M059J (cell line): ENCODE results near the gene FAS. TPM values are rescaled to one million over a fixed set of nuclear protein-coding genes. Genes with fewer than 3 reads are reported as not detected.

Experiments used
- DNase-seq: peaks from one replicate; pipeline ENCODE4 v3.0.0-alpha.2; 2012; ENCODE audit warnings: low read depth
- total RNA-seq: library from RNA; depleted of rRNA; stranded (reverse); fragments of >200 nt; shearing (Covaris generic); gene quantifications from 2 replicates; pipeline ENCODE4 v1.2.3, GENCODE V29; 2014; rRNA removed

Gene FAS
- total RNA-seq, result 11.5 and 21.2 TPM in 2 replicates

DNA sequence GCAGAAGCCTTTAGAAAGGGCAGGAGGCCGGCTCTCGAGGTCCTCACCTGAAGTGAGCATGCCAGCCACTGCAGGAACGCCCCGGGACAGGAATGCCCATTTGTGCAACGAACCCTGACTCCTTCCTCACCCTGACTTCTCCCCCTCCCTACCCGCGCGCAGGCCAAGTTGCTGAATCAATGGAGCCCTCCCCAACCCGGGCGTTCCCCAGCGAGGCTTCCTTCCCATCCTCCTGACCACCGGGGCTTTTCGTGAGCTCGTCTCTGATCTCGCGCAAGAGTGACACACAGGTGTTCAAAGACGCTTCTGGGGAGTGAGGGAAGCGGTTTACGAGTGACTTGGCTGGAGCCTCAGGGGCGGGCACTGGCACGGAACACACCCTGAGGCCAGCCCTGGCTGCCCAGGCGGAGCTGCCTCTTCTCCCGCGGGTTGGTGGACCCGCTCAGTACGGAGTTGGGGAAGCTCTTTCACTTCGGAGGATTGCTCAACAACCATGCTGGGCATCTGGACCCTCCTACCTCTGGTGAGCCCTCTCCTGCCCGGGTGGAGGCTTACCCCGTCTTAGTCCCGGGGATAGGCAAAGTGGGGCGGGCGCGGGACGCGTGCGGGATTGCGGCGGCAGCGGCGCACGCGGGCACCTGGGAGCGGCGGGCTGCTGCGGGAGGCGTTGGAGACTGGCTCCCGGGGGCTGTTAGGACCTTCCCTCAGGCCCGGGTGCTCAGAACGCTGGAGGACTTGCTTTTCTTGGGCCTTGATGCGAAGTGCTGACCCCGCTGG, at the start of gene FAS:
FAS (plus strand) TSS at position 415 of the 777 bp plus-strand sequence; CDS start at position 494, 79 bp downstream.
- DNase-seq, result peak; percentile 87

GRCh38 chr10:88941026-88941425, 49.6 kb upstream of the FAS start:
- no peak for DNase-seq

DNA sequence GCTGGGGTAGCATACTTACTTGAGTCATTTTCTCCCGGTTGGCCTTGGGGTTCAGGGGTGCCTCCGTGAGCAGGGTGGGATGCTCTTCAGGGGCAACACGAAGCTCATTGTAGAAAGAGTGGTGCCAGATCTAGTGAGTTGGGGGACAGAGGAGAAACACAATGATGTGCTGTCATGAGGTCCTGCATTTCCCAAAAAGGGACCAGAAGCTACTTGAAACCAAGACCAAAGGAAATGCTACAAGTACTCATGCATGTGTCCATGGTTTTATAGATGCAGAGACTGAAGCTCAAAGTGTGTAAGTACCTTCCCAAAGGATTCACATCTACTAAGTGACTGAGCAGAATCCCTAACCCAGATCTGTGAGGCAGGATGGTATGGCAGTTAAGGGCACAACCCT, 46.8 kb upstream of the FAS start:
- DNase-seq, result no peak

GRCh38 chr10:88944813-88945212, 45.8 kb upstream of the FAS start:
- no peak for DNase-seq

DNA sequence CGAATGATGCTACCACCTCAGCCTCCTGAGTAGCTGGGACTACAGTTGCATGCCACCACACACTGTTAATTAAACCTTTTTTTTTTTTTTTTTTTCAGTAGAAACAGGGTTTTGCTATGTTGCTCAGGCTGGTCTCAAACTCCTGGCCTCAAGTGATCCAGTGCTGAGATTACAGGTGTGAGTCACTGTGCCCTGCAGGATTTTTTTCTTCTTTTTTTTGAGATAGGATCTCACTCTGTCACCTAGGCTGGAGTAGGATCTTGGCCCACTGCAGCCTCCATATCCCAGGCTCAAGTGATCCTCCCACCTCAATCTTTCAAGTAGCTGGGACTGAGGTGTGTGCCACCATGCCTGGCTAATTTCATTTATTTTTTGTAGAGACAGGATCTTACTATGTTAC, 44.4 kb upstream of the FAS start:
- peak; percentile 63 for DNase-seq

- peak; percentile 30 for DNase-seq
These were observed 43.5 kb upstream of the FAS start for GRCh38 chr10:88946965-88947590.

- no peak for DNase-seq
These were observed 41.5 kb upstream of the FAS start for GRCh38 chr10:88949051-88949450.

DNA sequence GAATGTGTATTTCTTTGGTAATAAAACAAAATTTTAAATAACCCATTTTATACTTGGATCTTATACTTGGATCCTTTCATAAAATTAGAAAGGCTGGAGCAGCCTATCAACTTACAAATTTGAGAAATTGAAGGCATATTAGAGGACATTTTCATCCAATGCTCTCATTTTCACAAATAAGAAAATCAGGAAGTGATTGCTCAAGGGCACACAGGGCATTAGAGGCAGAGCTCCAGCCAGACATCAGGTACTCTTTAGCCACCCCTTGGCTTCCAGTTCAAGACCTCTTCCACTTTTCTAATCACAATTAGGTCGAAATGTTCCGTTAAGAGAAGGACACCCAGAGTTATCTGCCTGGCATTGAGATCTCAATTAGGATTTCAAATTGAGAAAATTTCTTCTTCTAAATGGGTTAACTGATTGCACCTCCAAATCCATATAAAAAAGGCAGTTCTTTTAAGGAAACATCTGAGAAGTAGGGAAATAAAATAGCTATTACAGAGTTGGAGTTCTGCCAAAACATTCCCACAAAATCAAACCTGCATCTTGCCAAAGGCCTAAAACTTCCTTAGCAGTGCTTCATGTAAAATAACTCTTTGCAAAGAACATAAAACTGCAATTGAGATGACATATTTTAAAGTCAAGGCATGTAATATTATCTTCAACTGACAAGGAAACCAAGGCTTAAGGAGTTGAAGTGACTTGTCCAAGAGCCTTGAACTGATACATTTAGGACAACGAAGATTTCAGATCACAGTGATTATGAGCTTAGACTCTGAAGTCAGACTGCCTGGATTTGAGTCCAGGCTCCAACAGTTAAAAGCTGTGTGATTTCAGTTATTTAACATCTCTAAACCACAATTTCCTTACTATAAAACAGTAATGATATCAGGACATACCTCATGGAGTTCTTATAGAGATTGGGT, 40.4 kb upstream of the FAS start:
- DNase-seq, result peak; percentile 23

- peak; percentile 43 for DNase-seq
These were observed 37.9 kb upstream of the FAS start, which contains the start of gene ACTA2 for GRCh38 chr10:88952647-88953111. Gene ACTA2 (minus strand): TSS chr10:88952773. CDS start chr10:88948930, 3,843 bp downstream.

DNA sequence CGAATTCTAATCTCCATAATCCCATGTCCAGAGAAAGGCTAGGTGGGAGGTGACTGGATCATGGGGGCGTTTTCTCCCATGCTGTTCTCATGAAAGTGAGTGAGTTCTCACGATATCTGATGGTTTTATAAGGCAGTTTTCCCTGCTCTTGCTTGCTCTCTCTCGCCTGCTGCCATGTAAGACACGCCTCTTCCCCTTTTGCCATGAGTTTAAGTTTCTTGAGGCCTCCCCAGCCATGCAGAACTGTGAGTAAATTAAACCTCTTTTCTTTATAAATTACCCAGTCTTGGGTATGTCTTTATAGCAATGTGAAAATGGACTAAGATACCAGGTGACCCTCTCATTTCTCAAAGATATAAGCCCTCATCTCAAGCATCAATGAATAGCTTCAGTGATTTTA, 36.9 kb upstream of the FAS start:
- DNase-seq, result no peak

GRCh38 chr10:88954458-88955083, 36.0 kb upstream of the FAS start:
- DNase-seq, result no peak

- DNase-seq, result no peak
These were observed 33.2 kb upstream of the FAS start for GRCh38 chr10:88957381-88957780.

DNA sequence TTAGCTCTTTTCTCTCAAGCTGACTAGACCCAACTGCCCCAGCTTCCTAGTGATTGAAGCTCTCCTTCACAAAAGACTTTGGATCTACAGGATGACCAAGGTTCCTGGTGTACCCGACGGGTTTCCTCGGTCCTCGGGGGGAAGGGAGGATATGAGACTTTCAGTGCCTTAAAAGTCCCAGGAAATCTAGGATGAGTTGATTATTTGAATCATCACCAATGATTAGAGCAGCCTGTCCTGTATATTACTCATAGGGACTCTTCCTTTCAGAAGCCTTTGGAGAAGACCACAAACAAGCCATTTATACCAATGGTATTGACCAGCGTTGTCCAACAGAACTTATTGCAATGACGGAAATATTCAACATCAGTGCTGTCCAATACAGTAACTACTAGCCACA, 31.9 kb upstream of the FAS start:
- DNase-seq, result no peak

DNA sequence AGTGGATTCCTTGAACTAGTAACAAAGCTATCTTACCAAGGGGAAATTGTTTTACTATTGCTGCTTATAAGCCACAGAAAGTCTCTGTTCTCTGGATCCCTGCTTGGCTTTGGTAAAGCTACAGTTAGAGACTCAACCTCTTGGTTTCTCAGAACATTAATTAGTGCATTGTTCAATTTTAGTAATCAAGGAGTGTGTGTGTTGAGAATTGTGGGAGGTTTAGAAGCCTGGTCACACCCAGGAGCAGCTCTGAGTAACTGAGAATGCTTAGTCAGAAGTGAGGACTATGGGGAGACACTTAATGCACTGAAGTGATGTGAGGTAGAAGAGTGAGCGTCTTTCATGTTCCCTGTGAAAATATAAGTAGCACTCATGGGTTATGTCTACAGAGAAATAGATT, 29.8 kb upstream of the FAS start:
- no peak for DNase-seq

- DNase-seq, result no peak
These were observed 29.3 kb upstream of the FAS start for GRCh38 chr10:88961266-88961665.

- no peak for DNase-seq
These were observed 28.3 kb upstream of the FAS start for GRCh38 chr10:88962336-88962735.

DNA sequence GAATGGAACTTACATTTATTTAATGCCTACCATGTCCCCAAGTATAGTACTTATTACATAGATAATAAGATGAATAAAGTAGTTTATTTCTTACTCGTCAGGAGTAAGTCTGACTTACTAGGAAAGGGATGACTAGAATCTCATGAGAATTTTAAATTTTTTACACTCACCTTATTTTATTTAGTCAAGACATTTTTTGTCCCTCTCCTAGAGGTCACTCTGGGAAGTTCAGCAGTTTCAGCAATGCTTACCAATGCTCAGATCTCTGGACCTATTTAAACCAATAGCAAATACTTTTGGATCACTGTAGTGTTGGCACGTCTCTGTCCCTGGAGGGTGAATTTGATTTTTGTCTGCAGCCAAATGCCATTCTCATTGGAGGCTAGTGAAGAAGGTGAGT, 27.3 kb upstream of the FAS start:
- no peak for DNase-seq

DNA sequence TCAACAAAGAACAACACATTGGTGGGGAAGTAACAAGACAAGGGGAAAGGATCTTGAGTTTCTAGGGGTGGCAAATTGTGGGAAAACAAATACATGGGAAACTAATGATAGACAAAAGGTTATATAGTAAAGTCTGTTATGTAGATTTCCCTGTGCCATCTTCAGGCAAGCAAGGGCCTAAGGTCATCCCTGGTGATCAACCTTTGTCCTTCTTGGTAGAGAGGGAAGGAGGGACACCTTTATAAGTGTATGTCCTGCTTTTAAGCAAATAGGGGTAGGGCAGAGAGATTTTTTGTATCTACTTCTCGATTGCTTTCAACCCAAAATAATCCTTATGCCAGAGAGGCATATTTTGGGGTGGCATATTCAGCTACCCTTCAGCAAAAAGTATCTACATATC, 26.2 kb upstream of the FAS start:
- DNase-seq, result no peak

- DNase-seq, result no peak
These were observed 25.7 kb upstream of the FAS start for GRCh38 chr10:88964869-88965415.

- peak; percentile 6 for DNase-seq
These were observed 23.8 kb upstream of the FAS start for GRCh38 chr10:88966797-88967196.

GRCh38 chr10:88968391-88968790, 22.2 kb upstream of the FAS start:
- DNase-seq, result peak; percentile 1
